GM18909 (cell line): ENCODE results near the gene ATP12A.

Source experiments
- ATAC-seq: cut with Tn5 transposase; IDR thresholded peaks from one replicate; pipeline ENCODE4 v1.9.1; 2021; ENCODE audit warnings: mild to moderate bottlenecking; ENCODE audit not compliant: unreplicated experiment, poor library complexity

ATP12A gene

GRCh38 chr13:24680258-24680920, at the start of gene ATP12A:
TSS of gene ATP12A (plus strand) at chr13:24680408. CDS start at chr13:24680744, 336 bp downstream.
- no peak for ATAC-seq

- ATAC-seq = no peak
Measured at GRCh38 chr13:24630851-24631620, 49.2 kb upstream of the ATP12A start.

GRCh38 chr13:24631922-24632321, 48.3 kb upstream of the ATP12A start:
- ATAC-seq = no peak

- ATAC-seq = no peak
Measured at GRCh38 chr13:24632382-24633121, 47.7 kb upstream of the ATP12A start.

- ATAC-seq = no peak
Measured at GRCh38 chr13:24636776-24637175, 43.4 kb upstream of the ATP12A start.

GRCh38 chr13:24638096-24638495, 42.1 kb upstream of the ATP12A start:
- ATAC-seq = no peak

- ATAC-seq = no peak
Measured at GRCh38 chr13:24640752-24641151, 39.5 kb upstream of the ATP12A start.

- ATAC-seq = no peak
Measured at GRCh38 chr13:24642219-24642618, 38.0 kb upstream of the ATP12A start.

- ATAC-seq = no peak
Measured at GRCh38 chr13:24644036-24644435, 36.2 kb upstream of the ATP12A start.

GRCh38 chr13:24648271-24648670, 31.9 kb upstream of the ATP12A start:
- no peak for ATAC-seq

- ATAC-seq = no peak
Measured at GRCh38 chr13:24648983-24649687, 31.1 kb upstream of the ATP12A start.

- ATAC-seq = no peak
Measured at GRCh38 chr13:24649688-24650043, 30.5 kb upstream of the ATP12A start.

- ATAC-seq = no peak
Measured at GRCh38 chr13:24650161-24650560, 30.0 kb upstream of the ATP12A start.

- no peak for ATAC-seq
Measured at GRCh38 chr13:24651718-24652345, 28.4 kb upstream of the ATP12A start.

GRCh38 chr13:24652359-24652758, 27.8 kb upstream of the ATP12A start:
- ATAC-seq = no peak

GRCh38 chr13:24654741-24655140, 25.5 kb upstream of the ATP12A start:
- ATAC-seq = no peak

GRCh38 chr13:24659239-24659638, 21.0 kb upstream of the ATP12A start:
- ATAC-seq = no peak

- ATAC-seq = no peak
Measured at GRCh38 chr13:24660023-24660741, 20.0 kb upstream of the ATP12A start.

- ATAC-seq = no peak
Measured at GRCh38 chr13:24661713-24662112, 18.5 kb upstream of the ATP12A start.
